Subcutaneous adipose tissue (tissue), 4 donors: Measurements from ENCODE around the gene STAB1. TPM values are rescaled to one million over a fixed set of nuclear protein-coding genes. Genes with fewer than 3 reads are reported as not detected.

Experiments used
- CTCF ChIP-seq: fragments of 450-650 bp; IDR thresholded peaks from one replicate; pipeline ENCODE4 v1.5.1; 2016; ENCODE audit warnings: low read depth, mild to moderate bottlenecking, control low read depth, antibody characterized with exemption, moderate library complexity
- total RNA-seq, 4 donors: library from RNA; depleted of rRNA; stranded (reverse); fragments of >200 nt; gene quantifications; one replicate each; pipeline ENCODE4 v1.1.0, GENCODE V29; 2016

The STAB1 gene
- total RNA-seq, 4 donors from 2014 or later = 147 to 268 (median 218) TPM

- TF ChIP-seq CTCF = no peak
Measured at GRCh38 chr3:52534281-52535183, 39.4 kb downstream of the STAB1 start.

GRCh38 chr3:52535411-52536111, 40.4 kb downstream of the STAB1 start:
- TF ChIP-seq CTCF = no peak

GRCh38 chr3:52536112-52536368, 40.9 kb downstream of the STAB1 start:
- TF ChIP-seq CTCF = no peak

GRCh38 chr3:52536369-52537164, 41.4 kb downstream of the STAB1 start, which contains the start of gene UQCC5:
Gene UQCC5 (plus strand): TSS chr3:52536605. CDS start chr3:52536756, 151 bp downstream.
- TF ChIP-seq CTCF = no peak

GRCh38 chr3:52537165-52537620, 42.1 kb downstream of the STAB1 start:
- no peak for TF ChIP-seq CTCF

GRCh38 chr3:52537726-52538421, 42.7 kb downstream of the STAB1 start:
- TF ChIP-seq CTCF = no peak
